Astrocyte of the cerebellum (primary cell): ENCODE data around the gene NUDT1.

ENCODE experiments used
- DNase-seq: peaks from one replicate; pipeline ENCODE4 v3.0.0-alpha.2; 2011; ENCODE audit warnings: low read depth
- H3K4me3 ChIP-seq: 2 replicates; pipeline ENCODE4 v1.5.1; 2011; ENCODE audit warnings: mild to moderate bottlenecking, low read depth, low read length, moderate library complexity
- CTCF ChIP-seq: IDR thresholded peaks from 2 replicates; pipeline ENCODE4 v1.5.1; 2012; ENCODE audit warnings: low read length, low read depth, moderate library complexity, mild to moderate bottlenecking; ENCODE audit errors: missing control alignments
- in situ Hi-C: cut with HindIII; loops from 2 replicates; pipeline ENCODE4 v1.10.0; 2017; ENCODE audit warnings: low sequenced_read_pairs

The NUDT1 gene

DNA sequence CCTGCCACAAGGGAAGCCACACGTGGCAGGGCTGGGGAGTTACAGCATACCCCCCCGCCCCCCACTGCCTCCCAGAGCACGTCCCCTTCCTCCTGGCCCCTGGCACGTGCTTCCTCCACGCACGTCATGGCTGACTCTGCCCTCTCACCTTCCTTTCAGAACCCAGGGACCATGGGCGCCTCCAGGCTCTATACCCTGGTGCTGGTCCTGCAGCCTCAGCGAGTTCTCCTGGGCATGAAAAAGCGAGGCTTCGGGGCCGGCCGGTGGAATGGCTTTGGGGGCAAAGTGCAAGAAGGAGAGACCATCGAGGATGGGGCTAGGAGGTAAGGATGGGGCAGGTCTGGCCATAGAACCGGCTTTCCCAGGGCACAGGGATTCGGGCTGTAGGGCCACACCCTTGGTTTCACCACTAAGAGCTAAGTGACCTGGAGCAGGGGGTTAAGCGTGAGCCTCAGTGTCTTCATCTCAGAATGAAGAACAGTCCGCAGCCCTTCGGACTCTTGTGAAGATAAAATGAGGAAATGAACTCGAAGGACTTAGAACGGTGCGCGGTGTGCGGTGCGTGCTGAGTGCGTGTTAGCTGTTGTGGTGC is 2.5 kb downstream of the NUDT1 start:
- no peak for TF ChIP-seq CTCF
- no peak for DNase-seq

DNA sequence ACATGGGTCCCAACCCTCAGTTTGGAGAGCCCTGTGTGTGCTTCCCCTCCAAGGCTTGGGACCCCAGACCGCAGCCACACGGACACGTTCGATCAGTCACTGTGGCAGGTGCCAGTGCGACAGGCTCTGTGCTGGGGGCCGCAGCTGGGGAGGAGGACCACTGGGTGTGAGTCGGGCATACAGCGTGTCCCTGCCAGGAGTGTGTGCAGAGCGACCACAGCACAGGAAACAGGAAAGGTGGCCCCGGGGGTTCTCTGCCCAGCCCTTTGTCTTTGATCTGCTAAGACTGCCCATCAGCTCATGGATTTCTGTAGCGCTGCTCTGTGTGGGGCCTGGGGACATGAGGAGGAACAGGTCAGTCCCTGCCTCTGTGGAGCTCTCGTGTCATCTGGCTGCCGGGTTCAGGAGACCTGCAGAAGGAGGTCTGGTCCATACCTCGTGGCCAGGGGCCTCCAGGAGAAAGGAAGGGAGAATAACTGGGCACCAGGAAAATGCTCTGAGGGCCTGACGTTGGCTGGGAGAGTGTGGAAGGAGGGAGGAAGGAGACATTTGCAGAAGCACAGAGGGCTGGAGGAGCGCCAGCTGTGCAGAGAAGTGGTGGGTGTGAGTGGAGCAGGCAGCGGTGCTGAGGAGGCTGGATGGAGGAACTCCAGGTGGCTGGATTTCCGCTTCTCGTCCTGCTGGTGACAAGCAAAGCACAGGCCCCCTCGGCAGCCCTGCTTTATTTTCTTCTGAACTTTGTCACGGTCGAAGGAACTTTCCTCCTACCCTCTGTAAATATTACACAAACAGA is 4.1 kb downstream of the NUDT1 start:
- no peak overlapping the region for H3K4me3 ChIP-seq
- DNase-seq = no peak
- TF ChIP-seq CTCF = no peak
- in situ Hi-C loops = no loop called here

More for the DNA sequence above, 2.5 kb downstream of the NUDT1 start:
- no peak overlapping the region for H3K4me3 ChIP-seq
- in situ Hi-C loops = no loop called here

DNA sequence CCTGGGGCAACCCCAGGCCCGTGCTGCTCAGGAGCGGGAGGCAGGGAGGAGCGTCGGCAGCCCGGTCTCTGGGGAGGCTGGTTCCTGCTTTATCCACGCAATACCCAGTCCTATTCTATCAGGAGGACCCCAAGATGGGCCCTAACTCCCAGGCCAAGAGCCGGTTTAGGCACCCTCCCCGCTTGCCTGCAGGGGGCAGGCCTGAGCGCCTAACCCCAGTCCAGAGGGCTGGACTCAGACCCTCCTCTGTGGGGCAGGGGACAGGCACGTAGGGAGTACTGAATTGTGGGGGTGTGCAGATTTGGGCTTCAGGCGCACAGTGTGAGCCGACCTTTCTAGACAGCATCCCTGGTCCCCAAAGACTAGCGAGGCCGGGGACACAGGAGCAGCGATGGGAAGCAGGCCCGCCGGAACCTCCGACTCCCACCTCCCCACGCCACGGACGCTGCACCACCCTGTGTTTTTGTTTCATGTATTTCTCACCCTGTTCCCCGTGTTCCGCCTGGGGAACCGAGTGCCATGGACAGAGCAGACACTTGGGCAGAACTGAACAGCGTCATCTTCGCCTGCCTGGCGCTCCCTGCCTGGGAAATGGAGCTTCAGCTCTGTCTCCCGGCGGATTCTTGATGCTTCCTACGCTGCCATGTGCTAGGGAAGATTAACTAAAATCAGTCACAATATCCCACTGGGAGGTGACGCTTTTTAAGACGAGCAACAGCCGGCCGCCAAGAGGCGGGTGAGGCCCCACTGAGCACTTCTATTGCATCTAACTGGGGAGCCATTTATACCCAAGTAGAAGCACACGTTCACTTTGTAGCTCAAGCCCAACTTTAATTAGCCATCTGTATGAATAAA is 5.3 kb downstream of the NUDT1 start:
- H3K4me3 ChIP-seq = no peak overlapping the region
- DNase-seq = no peak
- TF ChIP-seq CTCF = peak; percentile 81
- in situ Hi-C loops = no loop called here

GRCh38 chr7:2248984-2249694 is 7.1 kb downstream of the NUDT1 start:
- in situ Hi-C loops = no loop called here
- H3K4me3 ChIP-seq = no peak overlapping the region
- TF ChIP-seq CTCF = peak; percentile 9
- peak; percentile 93 for DNase-seq

DNA sequence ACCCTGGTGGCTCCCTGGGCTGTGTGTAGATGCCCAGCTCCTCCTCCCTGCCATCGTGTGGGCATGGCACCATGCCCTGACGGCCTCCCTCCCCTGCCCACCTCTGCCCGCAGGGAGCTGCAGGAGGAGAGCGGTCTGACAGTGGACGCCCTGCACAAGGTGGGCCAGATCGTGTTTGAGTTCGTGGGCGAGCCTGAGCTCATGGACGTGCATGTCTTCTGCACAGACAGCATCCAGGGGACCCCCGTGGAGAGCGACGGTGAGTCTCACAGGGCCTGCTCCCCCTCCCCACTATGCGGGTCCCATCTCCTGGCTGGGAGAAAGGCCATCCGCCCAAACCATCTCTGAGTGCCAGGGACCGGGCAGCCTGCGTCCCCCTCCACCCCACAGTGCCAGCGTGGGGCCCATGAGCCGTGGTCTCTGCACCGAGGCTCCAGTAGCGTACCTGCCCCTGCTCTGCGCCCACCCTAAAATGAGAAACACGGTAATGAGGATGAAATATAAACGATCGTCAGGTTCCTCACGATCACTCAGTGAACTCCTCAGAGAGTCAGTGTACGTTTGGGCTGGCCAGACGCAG is 7.8 kb downstream of the NUDT1 start:
- in situ Hi-C loops = no loop called here
- no peak for DNase-seq
- H3K4me3 ChIP-seq = no peak overlapping the region
- TF ChIP-seq CTCF = no peak

- in situ Hi-C loops = no loop called here
- no peak overlapping the region for H3K4me3 ChIP-seq
- DNase-seq = no peak
- TF ChIP-seq CTCF = no peak
These were observed 9.4 kb downstream of the NUDT1 start for GRCh38 chr7:2251381-2251780.
